Measurements from ENCODE around the gene ZCRB1.

- TF ChIP-seq POLR2A (IDR thresholded peaks at IDR 0.05) = no peak
- no peak for TF ChIP-seq CTCF (IDR thresholded peaks at IDR 0.05 in 4 of 5, conservative IDR thresholded peaks at IDR 0.05 in 1 of 5)
Measured at GRCh38 chr12:42338280-42338679, 12.4 kb upstream of the ZCRB1 start.
